H1 (cell line): Measurements from ENCODE around the gene ZNF839. TPM values are rescaled to one million over a fixed set of nuclear protein-coding genes. Genes with fewer than 3 reads are reported as not detected.

Source experiments
- CHD1 ChIP-seq: IDR thresholded peaks from 2 replicates; pipeline ENCODE4 v1.6.1; 2012; ENCODE audit warnings: low read depth, low read length, improper control_type of control experiment
- SP1 ChIP-seq: IDR thresholded peaks from 2 replicates; pipeline ENCODE4 v1.6.1; 2011; ENCODE audit warnings: low read depth, low read length
- polyA plus RNA-seq, 7 experiments: library from polyadenylated mRNA; depleted of rRNA in 3 of 7; stranded (reverse) in 5 of 7; unstranded in 2 of 7; fragments of >200 nt in 5 of 7; fragments of 200-250 nt in 2 of 7; gene quantifications; 1 replicate in 5 of 7; 2 replicates in 1 of 7; 4 replicates in 1 of 7; pipeline versions ENCODE4 v1.2.1 to v1.2.3, GENCODE V29; 2011 to 2013; ENCODE audit warnings: missing spikeins in 2 of 7, mixed read lengths in 2 of 7
- total RNA-seq: library from RNA; stranded (reverse); fragmentation: NEBNext Ultra II Directional; extraction: Animal tissue kit (Norgen Biotek cat#: 25700); gene quantifications from 2 replicates; pipeline ENCODE4 v1.2.1, GENCODE V29; 2021

The ZNF839 gene
- total and polyA plus RNA-seq, 2 of the 8 experiments (the other 6 are each of a cell fraction or from before 2014, with no cell fraction given) = 8.1 to 9.4 TPM

DNA sequence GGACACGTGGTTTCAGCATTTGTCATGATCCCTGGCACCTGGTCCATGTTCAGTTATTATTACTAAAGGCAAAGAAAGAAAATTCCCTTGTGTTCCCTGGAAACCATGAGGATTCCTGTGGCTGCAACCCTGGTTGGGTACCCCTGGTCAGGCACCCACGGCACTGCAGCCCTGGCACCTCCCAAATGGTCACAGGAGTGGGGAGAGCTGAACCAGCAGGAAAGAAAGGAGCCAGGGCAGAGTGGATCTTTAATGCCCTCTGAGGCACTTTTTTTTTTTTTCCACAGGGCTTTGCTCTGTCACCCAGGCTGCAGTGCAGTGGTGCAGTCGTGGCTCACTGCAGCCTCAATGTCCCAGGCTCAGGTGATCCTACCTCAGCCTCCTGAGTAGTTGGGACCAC, 25.7 kb downstream of the ZNF839 start (continued):
- no peak for TF ChIP-seq CHD1
- no peak for TF ChIP-seq SP1
